GOT3 (cell line): Measurements from ENCODE around the gene CPXM2.
"Not testable (repeated sequence)": the region's sequence is repeated elsewhere in the genome, so short reads cannot be mapped to it uniquely, and the experiment has no call there.

ENCODE experiments used
- DNase-seq: peaks from one replicate; lab custom pipeline; 2025; ENCODE audit warnings: mixed read lengths; lab: John Stamatoyannopoulos, UW

Gene CPXM2

GRCh38 chr10:123744224-123744536, 147.4 kb downstream of the CPXM2 start:
- no peak for DNase-seq

- DNase-seq: no peak
Measured at GRCh38 chr10:123743441-123744223, 148.0 kb downstream of the CPXM2 start.

GRCh38 chr10:123742751-123743440, 148.7 kb downstream of the CPXM2 start:
- DNase-seq: no peak

GRCh38 chr10:123741711-123742110, 149.9 kb downstream of the CPXM2 start:
- DNase-seq: no peak

- DNase-seq: no peak
Measured at GRCh38 chr10:123741146-123741545, 150.5 kb downstream of the CPXM2 start.

GRCh38 chr10:123736917-123737316, 154.7 kb downstream of the CPXM2 start:
- DNase-seq: not testable (repeated sequence)

GRCh38 chr10:123729523-123729922, 162.1 kb downstream of the CPXM2 start:
- DNase-seq: no peak

- DNase-seq: no peak
Measured at GRCh38 chr10:123726836-123727235, 164.8 kb downstream of the CPXM2 start.

- no peak for DNase-seq
Measured at GRCh38 chr10:123726381-123726780, 165.2 kb downstream of the CPXM2 start.

GRCh38 chr10:123724747-123725146, 166.9 kb downstream of the CPXM2 start:
- no peak for DNase-seq

GRCh38 chr10:123722351-123722750, 169.3 kb downstream of the CPXM2 start:
- no peak for DNase-seq

GRCh38 chr10:123721441-123722049, 170.1 kb downstream of the CPXM2 start:
- DNase-seq: no peak

- no peak for DNase-seq
Measured at GRCh38 chr10:123720536-123720935, 171.1 kb downstream of the CPXM2 start.

GRCh38 chr10:123718544-123719060, 173.0 kb downstream of the CPXM2 start:
- no peak for DNase-seq

GRCh38 chr10:123717336-123717735, 174.3 kb downstream of the CPXM2 start:
- no peak for DNase-seq

- DNase-seq: no peak
Measured at GRCh38 chr10:123715546-123715945, 176.1 kb downstream of the CPXM2 start.

GRCh38 chr10:123706236-123706635, 185.4 kb downstream of the CPXM2 start:
- DNase-seq: no peak

GRCh38 chr10:123704812-123705211, 186.8 kb downstream of the CPXM2 start:
- DNase-seq: no peak

GRCh38 chr10:123704076-123704475, 187.5 kb downstream of the CPXM2 start:
- no peak for DNase-seq

- no peak for DNase-seq
Measured at GRCh38 chr10:123703195-123703790, 188.3 kb downstream of the CPXM2 start.
